Measurements from ENCODE around the gene FLOT1. TPM values are rescaled to one million over a fixed set of nuclear protein-coding genes. Genes with fewer than 3 reads are reported as not detected.
A peak's percentile ranks its signal among the peaks of the same experiment; 100 is the strongest.

FLOT1 gene
- total and polyA plus RNA-seq, 2 of the 4 experiments (the other 2 are of a cell fraction): 96.2 to 162 TPM

DNA sequence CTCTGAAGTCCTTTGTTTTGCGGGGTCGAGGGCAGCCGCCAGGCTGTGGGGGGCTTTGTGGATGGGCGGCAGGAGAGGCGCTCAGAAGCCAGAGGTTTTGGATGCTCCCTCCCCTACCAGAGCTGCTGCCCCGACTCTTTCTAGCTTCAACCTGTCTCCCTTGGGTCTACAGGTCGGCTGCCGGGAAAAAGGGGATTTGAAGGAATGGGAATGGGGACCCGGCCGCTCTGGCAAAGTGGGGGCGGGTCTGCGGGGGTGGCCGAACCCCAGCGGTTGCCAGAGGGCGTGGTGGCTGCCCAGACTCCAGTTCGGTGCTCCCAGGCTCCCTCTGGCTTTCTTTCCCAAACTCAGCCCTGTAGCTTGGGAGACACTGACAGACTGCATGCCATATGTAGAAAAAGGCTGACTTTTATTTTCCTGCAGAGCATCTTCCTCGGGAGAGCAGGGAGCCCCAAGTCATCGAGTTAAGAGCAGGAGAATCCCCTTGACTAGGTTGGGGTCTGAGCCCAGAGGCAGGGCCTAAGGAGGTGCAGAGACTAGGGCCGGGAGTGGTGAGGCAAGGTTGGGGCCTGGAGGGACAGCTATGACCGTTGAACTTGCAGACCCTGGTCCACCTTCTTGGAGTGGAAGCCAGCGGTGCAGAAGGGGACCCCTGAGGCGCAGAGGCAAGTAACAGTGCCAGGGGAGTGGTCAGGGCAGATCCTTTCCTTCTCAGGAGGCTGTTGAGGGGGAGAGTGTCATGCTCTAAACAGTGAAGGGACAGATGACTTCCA lies 54.6 kb downstream of the FLOT1 start:
- Histone ChIP-seq H3K79me1 (ENCODE audit: low read depth in 1 of 2, low read length in 2 of 2) (peaks cover 18 to 41% of the 10 kb centered on the region in 2 experiments; a peak in 3 of 4 replicates), H3K36me3 (ENCODE audit: control insufficient read depth, insufficient read depth, low read length) (peaks cover 21% of the 10 kb centered on the region), H3K23ac (ENCODE audit: low read depth, low read length) (peak overlapping the region; percentile 93), H4K5ac (ENCODE audit: low read depth, low read length) (peak overlapping the region; percentile 69), H2AK9ac (replicated peaks; ENCODE audit: low read depth, low read length, poor library complexity) (peak overlapping the region; percentile 100), H3K4me2 (ENCODE audit: low read depth, low read length) (peak overlapping the region; percentile 73), H4K91ac (ENCODE audit: insufficient read depth, low read depth, low read length) (peak overlapping the region; percentile 97), H3K4me3 (ENCODE audit: insufficient read depth, low read depth, low read length) (peak overlapping the region; percentile 97), H3K18ac (ENCODE audit: low read depth, low read length) (peak overlapping the region; percentile 65), H2BK120ac (ENCODE audit: low read depth, low read length) (peak overlapping the region; percentile 82), H3K27ac (ENCODE audit: insufficient read depth, low read length) (peak overlapping the region; percentile 96), H4K8ac (ENCODE audit: low read depth in 2 of 2, low read length in 2 of 2) (peak overlapping the region; percentile 88 to 96), H2BK20ac (ENCODE audit: low read depth, low read length) (peak overlapping the region; percentile 60; the same call in 1 of the 2 replicates), H3K4ac (ENCODE audit: low read depth, low read length) (peak overlapping the region; percentile 98), H3K9me1 (ENCODE audit: insufficient read depth, low read length) (peaks cover 13% of the 10 kb centered on the region), H3K27me3 (ENCODE audit: control insufficient read depth, insufficient read depth, low read length) (no peaks in the 10 kb centered on the region), H2AK5ac (ENCODE audit: low read depth, low read length) (peak overlapping the region; percentile 98), H3K9ac (ENCODE audit: low read depth, low read length) (peak overlapping the region; percentile 92), H4K20me1 (ENCODE audit: insufficient read depth, low read length) (peaks cover 31% of the 10 kb centered on the region), H2AFZ (replicated peaks; ENCODE audit: low read length, poor library complexity) (peak overlapping the region; percentile 89), H3K9me3 (ENCODE audit: control insufficient read depth, insufficient read depth, low read length) (no peaks in the 10 kb centered on the region), H3K56ac (ENCODE audit: extremely low read depth, insufficient read depth, low read length) (peak overlapping the region; percentile 95), H3K14ac (replicated peaks; ENCODE audit: low read depth, low read length) (peak overlapping the region; percentile 97), H3K4me1 (ENCODE audit: control insufficient read depth, insufficient read depth, low read length) (peaks cover 19% of the 10 kb centered on the region), H2BK5ac (ENCODE audit: low read depth, low read length, poor library complexity, severe bottlenecking) (peak overlapping the region; percentile 92), H2BK15ac (ENCODE audit: low read depth, low read length) (peak overlapping the region; percentile 40; the same call in 2 of the 3 replicates)
- ChIA-PET POLR2A (ENCODE audit: unreplicated experiment) (interaction anchor here (0.5 to 0.6 kb wide), 2 partner anchors 34 to 59 kb away, joined by 3 read pairs; no protein-coding TSS in a partner anchor), CTCF (interaction anchor here (0.7 to 2.2 kb wide), 2 partner anchors 9 to 35 kb away, joined by 3 to 6 read pairs; no protein-coding TSS in a partner anchor)
- dilution Hi-C loops (cut with HindIII; ENCODE audit: low sequenced_read_pairs, unreplicated experiment) (no loop called here), in situ Hi-C loops (cut with MboI; ENCODE audit: low sequenced_read_pairs) (no loop called here), intact Hi-C loops (cut with micrococcal nuclease) (no loop called here)
- ATAC-seq (ENCODE audit: low read depth) (no peak), DNase-seq (peak; percentile 47)
- TSS peak; percentile 27 for BruUV-seq (replicated peaks)
- 13% methylated on average over 6 of the region's 22 CpGs; no CpG with 5 or more reads in 1 of the 2 experiments for WGBS, 2 experiments (ENCODE audit: extremely low coverage in 2 of 2, insufficient read length in 1 of 2)
- TF ChIP-seq BHLHE40 (IDR thresholded peaks at IDR 0.05; ENCODE audit: low read depth, low read length) (no peak), NFE2L2 (IDR thresholded peaks at IDR 0.05; ENCODE audit: low read depth, low read length) (no peak), POLR2A (IDR thresholded peaks at IDR 0.05; ENCODE audit: low read depth, low read length) (peak; percentile 68; the same call in 1 of the 2 replicates), MXI1 (IDR thresholded peaks at IDR 0.05; ENCODE audit: borderline replicate concordance, low read depth, low read length) (no peak), MAZ (IDR thresholded peaks at IDR 0.05; ENCODE audit: borderline replicate concordance, low read depth, low read length) (no peak), SMC3 (IDR thresholded peaks at IDR 0.05; ENCODE audit: low read depth, low read length) (0 out of 2 replicates have a peak, but pooled peaks have one; percentile 7), RAD21 (IDR thresholded peaks at IDR 0.05; ENCODE audit: low read length) (no peak), CHD1 (IDR thresholded peaks at IDR 0.05; ENCODE audit: low read depth, low read length) (no peak), CEBPB (IDR thresholded peaks at IDR 0.05; ENCODE audit: low read depth, low read length) (no peak), MAFK (IDR thresholded peaks at IDR 0.05; ENCODE audit: low read depth, low read length) (no peak), FOS (IDR thresholded peaks at IDR 0.05; ENCODE audit: low read depth, low read length) (no peak)
- TF ChIP-seq, protein P1, sequence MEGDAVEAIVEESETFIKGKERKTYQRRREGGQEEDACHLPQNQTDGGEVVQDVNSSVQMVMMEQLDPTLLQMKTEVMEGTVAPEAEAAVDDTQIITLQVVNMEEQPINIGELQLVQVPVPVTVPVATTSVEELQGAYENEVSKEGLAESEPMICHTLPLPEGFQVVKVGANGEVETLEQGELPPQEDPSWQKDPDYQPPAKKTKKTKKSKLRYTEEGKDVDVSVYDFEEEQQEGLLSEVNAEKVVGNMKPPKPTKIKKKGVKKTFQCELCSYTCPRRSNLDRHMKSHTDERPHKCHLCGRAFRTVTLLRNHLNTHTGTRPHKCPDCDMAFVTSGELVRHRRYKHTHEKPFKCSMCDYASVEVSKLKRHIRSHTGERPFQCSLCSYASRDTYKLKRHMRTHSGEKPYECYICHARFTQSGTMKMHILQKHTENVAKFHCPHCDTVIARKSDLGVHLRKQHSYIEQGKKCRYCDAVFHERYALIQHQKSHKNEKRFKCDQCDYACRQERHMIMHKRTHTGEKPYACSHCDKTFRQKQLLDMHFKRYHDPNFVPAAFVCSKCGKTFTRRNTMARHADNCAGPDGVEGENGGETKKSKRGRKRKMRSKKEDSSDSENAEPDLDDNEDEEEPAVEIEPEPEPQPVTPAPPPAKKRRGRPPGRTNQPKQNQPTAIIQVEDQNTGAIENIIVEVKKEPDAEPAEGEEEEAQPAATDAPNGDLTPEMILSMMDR (conservative IDR thresholded peaks at IDR 0.05; ENCODE audit: low read depth, low read length): peak; percentile 33
- TF ChIP-seq, protein P2, sequence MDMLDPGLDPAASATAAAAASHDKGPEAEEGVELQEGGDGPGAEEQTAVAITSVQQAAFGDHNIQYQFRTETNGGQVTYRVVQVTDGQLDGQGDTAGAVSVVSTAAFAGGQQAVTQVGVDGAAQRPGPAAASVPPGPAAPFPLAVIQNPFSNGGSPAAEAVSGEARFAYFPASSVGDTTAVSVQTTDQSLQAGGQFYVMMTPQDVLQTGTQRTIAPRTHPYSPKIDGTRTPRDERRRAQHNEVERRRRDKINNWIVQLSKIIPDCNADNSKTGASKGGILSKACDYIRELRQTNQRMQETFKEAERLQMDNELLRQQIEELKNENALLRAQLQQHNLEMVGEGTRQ (IDR thresholded peaks at IDR 0.05; ENCODE audit: low read depth, low read length): no peak
- TF ChIP-seq, protein P3, sequence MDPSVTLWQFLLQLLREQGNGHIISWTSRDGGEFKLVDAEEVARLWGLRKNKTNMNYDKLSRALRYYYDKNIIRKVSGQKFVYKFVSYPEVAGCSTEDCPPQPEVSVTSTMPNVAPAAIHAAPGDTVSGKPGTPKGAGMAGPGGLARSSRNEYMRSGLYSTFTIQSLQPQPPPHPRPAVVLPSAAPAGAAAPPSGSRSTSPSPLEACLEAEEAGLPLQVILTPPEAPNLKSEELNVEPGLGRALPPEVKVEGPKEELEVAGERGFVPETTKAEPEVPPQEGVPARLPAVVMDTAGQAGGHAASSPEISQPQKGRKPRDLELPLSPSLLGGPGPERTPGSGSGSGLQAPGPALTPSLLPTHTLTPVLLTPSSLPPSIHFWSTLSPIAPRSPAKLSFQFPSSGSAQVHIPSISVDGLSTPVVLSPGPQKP (IDR thresholded peaks at IDR 0.05; ENCODE audit: borderline replicate concordance, low read depth, low read length): no peak
